Inferior parietal cortex (tissue), 1 donor: ENCODE measurements around the gene CETN3.
A peak's percentile ranks its signal among the peaks of the same experiment; 100 is the strongest.
"Not testable (repeated sequence)": the region's sequence is repeated elsewhere in the genome, so short reads cannot be mapped to it uniquely, and the experiment has no call there.

Source experiments
- DNase-seq: peaks from one replicate; pipeline ENCODE4 v3.0.0-alpha.2; 2016; ENCODE audit errors: extremely low spot score

The CETN3 gene

DNA sequence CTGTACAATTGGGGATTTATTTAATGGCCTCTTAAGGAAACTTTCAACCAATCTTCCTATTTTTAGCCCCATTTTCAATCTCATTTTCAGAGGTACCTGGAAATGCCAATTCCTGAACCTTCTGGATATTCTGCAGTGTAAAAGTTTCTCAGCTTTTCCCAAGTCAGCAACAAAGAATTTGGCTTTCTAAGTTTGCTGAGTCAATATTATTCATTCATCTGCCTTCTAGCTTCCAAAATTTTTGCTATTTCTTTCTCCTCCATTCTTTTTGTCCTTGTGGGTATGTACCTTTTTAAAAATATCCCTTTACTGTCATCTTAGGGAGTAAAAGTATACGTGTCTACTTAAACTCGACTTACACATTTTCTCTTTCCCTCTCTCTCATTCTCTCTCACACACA, 25.7 kb downstream of the CETN3 start:
- no peak for DNase-seq

- no peak for DNase-seq
Measured at GRCh38 chr5:90381213-90381929, 28.2 kb downstream of the CETN3 start.

DNA sequence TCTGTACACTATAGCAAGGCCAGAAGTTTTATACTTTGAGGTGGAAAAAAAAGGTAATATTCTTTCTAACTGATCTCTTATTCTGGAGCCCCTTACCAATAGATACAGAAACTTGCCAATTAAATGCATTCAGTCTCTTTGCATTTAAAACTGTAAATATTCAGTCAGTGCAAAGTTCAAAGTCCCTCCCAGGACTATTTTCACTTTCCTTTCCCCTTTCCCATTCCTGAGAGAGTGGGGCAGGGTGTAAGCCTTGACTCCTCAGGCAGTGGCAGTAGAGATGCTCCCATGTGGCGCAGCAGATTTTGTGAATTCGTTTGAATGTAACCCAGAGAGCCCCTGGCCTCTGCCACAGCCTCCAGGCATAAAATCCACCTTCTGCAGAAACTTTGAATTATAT, 29.9 kb downstream of the CETN3 start:
- DNase-seq, result no peak

GRCh38 chr5:90378752-90379151, 30.8 kb downstream of the CETN3 start:
- DNase-seq, result no peak

GRCh38 chr5:90371269-90371668, 38.3 kb downstream of the CETN3 start:
- DNase-seq, result not testable (repeated sequence)

GRCh38 chr5:90368454-90369246, 40.9 kb downstream of the CETN3 start:
- DNase-seq, result no peak

- no peak for DNase-seq
Measured at GRCh38 chr5:90367879-90368278, 41.7 kb downstream of the CETN3 start.

DNA sequence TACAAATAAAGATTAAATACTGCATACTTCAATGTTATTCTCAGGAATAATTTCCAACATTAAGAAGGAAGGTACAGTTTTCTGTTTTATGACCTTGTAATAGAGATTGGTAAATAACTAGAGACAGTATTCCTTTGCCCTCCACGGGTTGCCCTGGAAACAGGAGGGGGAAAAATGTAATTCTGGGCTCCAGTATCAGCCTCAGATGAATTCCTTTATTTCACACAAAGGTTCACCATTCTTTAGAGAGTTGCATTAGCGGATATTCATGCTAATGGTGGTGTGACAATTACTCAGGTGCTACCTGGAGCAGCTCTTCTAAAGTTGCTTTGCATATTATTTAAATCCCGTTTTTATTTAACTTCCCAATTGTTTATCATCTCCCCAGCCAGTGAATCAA, 42.6 kb downstream of the CETN3 start:
- no peak for DNase-seq

DNA sequence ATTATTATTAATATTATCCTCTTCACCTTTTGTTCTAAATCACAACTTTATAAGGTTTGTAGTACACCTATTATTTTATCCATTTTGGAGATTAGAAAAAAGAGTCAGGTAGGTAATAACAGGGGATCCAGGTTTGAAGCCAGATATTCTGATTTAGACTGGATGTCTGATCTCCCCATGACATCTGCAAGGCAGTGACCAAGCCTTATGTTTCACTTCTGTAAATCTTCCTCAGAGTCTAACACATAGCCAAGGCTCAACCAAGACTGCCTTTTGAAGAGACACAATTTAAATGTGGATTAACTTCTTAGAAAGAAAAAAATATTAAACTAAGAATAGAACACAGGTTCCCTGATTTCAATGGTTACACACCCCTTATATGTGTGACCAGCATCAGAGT, 44.2 kb downstream of the CETN3 start:
- no peak for DNase-seq

GRCh38 chr5:90359073-90359920, 50.3 kb downstream of the CETN3 start:
- DNase-seq, result peak; percentile 42

DNA sequence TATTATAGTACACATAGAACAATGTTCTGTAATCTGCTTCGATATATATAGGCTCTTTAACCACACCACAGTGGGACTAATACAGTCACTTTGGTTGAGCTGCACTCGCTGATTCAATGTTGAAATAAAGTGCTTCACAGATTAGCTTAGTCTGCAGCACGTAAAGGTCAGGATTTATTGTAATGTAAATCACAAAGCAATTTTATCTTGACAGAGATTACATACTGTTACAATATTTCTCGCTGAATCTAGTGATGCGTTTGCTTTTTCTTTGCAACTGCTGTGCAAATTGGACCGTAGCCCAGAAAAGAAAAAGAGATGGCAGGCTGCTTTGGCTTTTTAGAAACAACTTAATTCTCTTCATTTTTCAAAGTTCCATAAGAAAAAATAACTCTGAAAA, 52.9 kb downstream of the CETN3 start:
- peak; percentile 59 for DNase-seq

GRCh38 chr5:90356176-90356575, 53.4 kb downstream of the CETN3 start:
- no peak for DNase-seq

GRCh38 chr5:90355635-90356034, 53.9 kb downstream of the CETN3 start:
- no peak for DNase-seq

GRCh38 chr5:90353254-90353653, 56.3 kb downstream of the CETN3 start:
- no peak for DNase-seq

GRCh38 chr5:90351101-90351500, 58.5 kb downstream of the CETN3 start:
- no peak for DNase-seq

DNA sequence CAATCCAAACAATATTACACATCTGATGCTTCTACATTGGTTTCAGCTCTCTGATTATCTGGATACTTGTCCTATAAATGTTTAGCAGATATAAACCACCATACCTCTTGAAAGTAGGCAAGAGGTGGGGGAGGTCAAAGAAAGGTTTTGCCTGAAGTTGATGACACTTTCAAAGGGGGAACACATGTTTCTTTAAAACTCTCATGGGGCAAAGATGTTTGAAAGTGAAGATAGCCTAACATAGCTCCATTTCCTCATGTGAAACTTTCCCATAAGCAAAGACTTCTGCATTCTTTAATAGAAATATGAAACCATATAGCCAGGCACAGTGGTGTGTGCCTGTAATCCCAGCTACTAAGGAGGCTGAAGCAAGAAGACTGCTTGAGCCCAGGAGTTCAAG, 62.1 kb downstream of the CETN3 start:
- no peak for DNase-seq

DNA sequence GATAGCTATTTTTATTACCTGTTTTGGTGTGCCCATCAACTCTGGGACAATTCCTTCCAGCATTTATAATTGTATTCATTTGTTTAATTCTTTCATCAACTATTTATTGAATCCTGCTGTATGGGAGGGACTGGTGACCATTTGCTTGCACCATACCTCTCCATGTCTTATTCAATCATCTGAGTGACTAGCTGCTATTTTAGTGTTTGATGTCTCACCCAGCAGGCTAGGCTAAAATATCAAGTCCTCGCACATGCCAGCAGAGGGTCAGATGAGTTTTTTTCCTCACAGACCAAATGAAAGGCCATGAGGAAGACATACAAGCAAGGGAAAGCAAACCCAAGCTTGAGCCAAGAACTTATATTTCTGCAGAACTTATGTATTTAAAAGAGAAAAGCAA, 63.9 kb downstream of the CETN3 start:
- no peak for DNase-seq

GRCh38 chr5:90344689-90345088, 64.9 kb downstream of the CETN3 start:
- DNase-seq, result no peak

DNA sequence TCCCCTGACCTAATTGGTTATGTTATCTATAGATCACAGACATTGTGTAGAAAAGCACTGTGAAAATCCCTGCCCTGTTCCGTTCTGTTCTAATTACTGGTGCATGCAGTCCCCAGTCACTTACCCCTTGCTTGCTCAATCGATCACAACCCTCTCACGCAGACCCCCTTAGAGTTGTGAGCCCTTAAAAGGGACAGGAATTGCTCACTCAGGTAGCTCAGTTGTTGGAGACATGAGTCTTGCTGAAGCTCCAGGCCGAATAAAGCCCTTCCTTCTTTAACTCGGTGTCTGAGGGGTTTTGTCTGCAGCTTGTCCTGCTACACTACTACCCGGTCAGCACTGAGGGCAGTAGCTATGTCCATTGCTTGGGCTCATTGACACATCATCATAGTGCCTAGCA, 65.8 kb downstream of the CETN3 start:
- not testable (repeated sequence) for DNase-seq

GRCh38 chr5:90342576-90342975, 67.0 kb downstream of the CETN3 start:
- no peak for DNase-seq
